ENCODE measurements around the gene BEGAIN. TPM values are rescaled to one million over a fixed set of nuclear protein-coding genes. Genes with fewer than 3 reads are reported as not detected.

The BEGAIN gene
- total and polyA plus RNA-seq, 2 experiments from 2014 or later, result 1.4 to 2.5 TPM

GRCh38 chr14:100556140-100556475 lies 31.1 kb downstream of the BEGAIN start:
- Histone ChIP-seq H3K4me1 (ENCODE audit: insufficient read depth) (no peaks in the 10 kb centered on the region), H4K20me1 (ENCODE audit: insufficient read depth, poor library complexity, severe bottlenecking) (no peaks in the 10 kb centered on the region), H3K4me3 (no peak overlapping the region), H2AFZ (no peak overlapping the region), H3K79me2 (no peaks in the 10 kb centered on the region), H3K27me3 (no peaks in the 10 kb centered on the region), H3K27ac (no peak overlapping the region), H3K36me3 (replicated peaks; ENCODE audit: insufficient read depth, low read depth) (no peaks in the 10 kb centered on the region), H3K4me2 (no peak overlapping the region), H3K9me3 (ENCODE audit: low read depth) (no peaks in the 10 kb centered on the region), H3K9me2 (replicated peaks; ENCODE audit: insufficient read depth) (no peaks in the 10 kb centered on the region)
- WGBS (ENCODE audit: low lambda C conversion rate, missing lambda C conversion rate), result 85% methylated on average over 7 of the region's 12 CpGs
- TF ChIP-seq EZH2phosphoT487 (IDR thresholded peaks at IDR 0.05; ENCODE audit: low read depth, severe bottlenecking, unreplicated experiment), result no peak
- no peak for TF ChIP-seq EZH2 (IDR thresholded peaks at IDR 0.05; ENCODE audit: borderline replicate concordance)
- TF ChIP-seq CTCF (IDR thresholded peaks at IDR 0.05; ENCODE audit: poor library complexity), result no peak
- no peak for DNase-seq (ENCODE audit: low spot score)

- Histone ChIP-seq H3K27me3 (no peaks in the 10 kb centered on the region), H4K20me1 (ENCODE audit: insufficient read depth, poor library complexity, severe bottlenecking) (no peaks in the 10 kb centered on the region), H3K4me1 (ENCODE audit: insufficient read depth) (no peaks in the 10 kb centered on the region), H3K4me2 (no peak overlapping the region), H3K4me3 (no peak overlapping the region), H3K9me2 (replicated peaks; ENCODE audit: insufficient read depth) (no peaks in the 10 kb centered on the region), H3K27ac (no peak overlapping the region), H3K79me2 (no peaks in the 10 kb centered on the region), H3K9me3 (ENCODE audit: low read depth) (no peaks in the 10 kb centered on the region), H2AFZ (no peak overlapping the region), H3K36me3 (replicated peaks; ENCODE audit: insufficient read depth, low read depth) (no peaks in the 10 kb centered on the region)
- DNase-seq (ENCODE audit: low spot score), result no peak
- no peak for TF ChIP-seq CTCF (IDR thresholded peaks at IDR 0.05; ENCODE audit: poor library complexity)
- no peak for TF ChIP-seq EZH2phosphoT487 (IDR thresholded peaks at IDR 0.05; ENCODE audit: low read depth, severe bottlenecking, unreplicated experiment)
- TF ChIP-seq EZH2 (IDR thresholded peaks at IDR 0.05; ENCODE audit: borderline replicate concordance), result no peak
- WGBS (ENCODE audit: low lambda C conversion rate, missing lambda C conversion rate), result 80% methylated on average over 23 of the region's 24 CpGs
These were observed 31.6 kb downstream of the BEGAIN start for GRCh38 chr14:100555436-100556139.

- H4K20me1 ChIP-seq (ENCODE audit: insufficient read depth, poor library complexity, severe bottlenecking), result no peaks in the 10 kb centered on the region
- no peak for DNase-seq (ENCODE audit: low spot score)
- H3K27me3 ChIP-seq, result no peaks in the 10 kb centered on the region
- H3K36me3 ChIP-seq (replicated peaks; ENCODE audit: insufficient read depth, low read depth), result no peaks in the 10 kb centered on the region
- no peak overlapping the region for H3K4me2 ChIP-seq
- no peak overlapping the region for H3K27ac ChIP-seq
- H3K4me1 ChIP-seq (ENCODE audit: insufficient read depth), result no peaks in the 10 kb centered on the region
- TF ChIP-seq CTCF (IDR thresholded peaks at IDR 0.05; ENCODE audit: poor library complexity) (no peak), EZH2 (IDR thresholded peaks at IDR 0.05; ENCODE audit: borderline replicate concordance) (no peak), EZH2phosphoT487 (IDR thresholded peaks at IDR 0.05; ENCODE audit: low read depth, severe bottlenecking, unreplicated experiment) (no peak)
- 96% methylated on average over 17 of the region's 17 CpGs for WGBS (ENCODE audit: low lambda C conversion rate, missing lambda C conversion rate)
- no peak overlapping the region for H3K4me3 ChIP-seq
- H3K9me3 ChIP-seq (ENCODE audit: low read depth), result no peaks in the 10 kb centered on the region
- no peak overlapping the region for H2AFZ ChIP-seq
- no peaks in the 10 kb centered on the region for H3K79me2 ChIP-seq
- H3K9me2 ChIP-seq (replicated peaks; ENCODE audit: insufficient read depth), result no peaks in the 10 kb centered on the region
These were observed 32.4 kb downstream of the BEGAIN start for GRCh38 chr14:100554696-100555320.

All from hepatocyte (in vitro differentiated cells).